Activated B cell treated with CpG ODN at 0.5 μM for 24 hours (primary cell): ENCODE data around the gene RBM48. TPM values are rescaled to one million over a fixed set of nuclear protein-coding genes. Genes with fewer than 3 reads are reported as not detected.
"Not testable (repeated sequence)": the region's sequence is repeated elsewhere in the genome, so short reads cannot be mapped to it uniquely, and the experiment has no call there.

ENCODE experiments used
- ATAC-seq: fragments of 200-7000 bp; cut with Tn5 transposase; one replicate; pipeline ENCODE4 v1.10.0; 2021; ENCODE audit warnings: low read depth, mild to moderate bottlenecking, moderate library complexity
- CTCF ChIA-PET: fragments of 350-600 bp; sonication (Branson Sonifier 250); formaldehyde crosslinking; loops from one replicate; lab custom pipeline; 2021; ENCODE audit warnings: antibody characterized with exemption; lab: Charles Lee
- POLR2A ChIA-PET: fragments of 350-600 bp; sonication (Branson Sonifier 250); formaldehyde crosslinking; loops from one replicate; lab custom pipeline; 2021; ENCODE audit warnings: antibody characterized with exemption; lab: Charles Lee
- DNase-seq: peaks from one replicate; pipeline ENCODE4 v3.0.0; 2022
- H3K27ac Mint-ChIP-seq: one replicate; pipeline ENCODE4 v1.8.0; 2020; ENCODE audit warnings: mixed read lengths
- H3K27me3 Mint-ChIP-seq: one replicate; pipeline ENCODE4 v1.8.0; 2021; ENCODE audit warnings: mixed read lengths
- H3K36me3 Mint-ChIP-seq: one replicate; pipeline ENCODE4 v1.8.0; 2021; ENCODE audit warnings: low read depth, mixed read lengths
- H3K4me1 Mint-ChIP-seq: one replicate; pipeline ENCODE4 v1.8.0; 2021; ENCODE audit warnings: mixed read lengths
- H3K4me3 Mint-ChIP-seq: one replicate; pipeline ENCODE4 v1.8.0; 2020; ENCODE audit warnings: mild to moderate bottlenecking, mixed read lengths
- H3K9me3 Mint-ChIP-seq: one replicate; pipeline ENCODE4 v1.8.0; 2020; ENCODE audit warnings: mixed read lengths
- CTCF ChIP-seq: fragments of 200-600 bp; IDR thresholded peaks from one replicate; pipeline ENCODE4 v1.8.0; 2022; ENCODE audit warnings: antibody characterized with exemption, mild to moderate bottlenecking
- intact Hi-C: fragments of 100-400 bp; cut with micrococcal nuclease; formaldehyde crosslinking; loops from one replicate; pipeline ENCODE4 v1.15.1; 2024
- total RNA-seq: library from RNA; stranded (reverse); gene quantifications from 2 replicates; pipeline ENCODE4 v1.2.3, GENCODE V29; 2022

Gene RBM48
- 21.6 and 24.3 TPM in 2 replicates for total RNA-seq

GRCh38 chr7:92528188-92528957 is at the start of gene RBM48, which contains the start of gene PEX1:
TSS of gene RBM48 (plus strand) at chr7:92528795. CDS start at chr7:92528814, 19 bp downstream.
TSS of gene PEX1 (minus strand) at chr7:92528520. CDS start at chr7:92528435, 85 bp downstream.
- Mint-ChIP-seq H3K9me3 (no peaks in the 10 kb centered on the region), H3K27me3 (no peaks in the 10 kb centered on the region), H3K4me1 (peaks cover 24% of the 10 kb centered on the region), H3K27ac (peak within 1 kb of the TSS; percentile 93), H3K4me3 (peak within 1 kb of the TSS; percentile 89), H3K36me3 (peaks cover 45% of the 10 kb centered on the region)
- intact Hi-C loops, result loop anchor here (1.0 to 5.0 kb wide), 14 partner anchors 62 to 1984 kb away; partner anchors contain the start of genes AKAP9, ANKIB1, CYP51A1 and FAM133B
- CTCF ChIA-PET, result interaction anchor here (0.7 to 3.1 kb wide), 6 partner anchors 8 to 589 kb away, joined by 3 to 21 read pairs (median 4); partner anchors contain the start of genes GATAD1 and SAMD9
- ATAC-seq (peak; percentile 92), DNase-seq (peak; percentile 80)
- TF ChIP-seq CTCF, result no peak
- POLR2A ChIA-PET, result interaction anchor here (0.6 to 2.3 kb wide), 18 partner anchors 8 to 703 kb away, joined by 3 to 41 read pairs (median 4); partner anchors contain the start of genes ANKIB1, CYP51A1, FAM133B and GATAD1

GRCh38 chr7:92479146-92479545 is 49.4 kb upstream of the RBM48 start:
- H3K4me3 Mint-ChIP-seq, CTCF ChIA-PET, DNase-seq, intact Hi-C loops, H3K27me3 Mint-ChIP-seq, POLR2A ChIA-PET, H3K27ac Mint-ChIP-seq, H3K36me3 Mint-ChIP-seq, ATAC-seq, H3K4me1 Mint-ChIP-seq, H3K9me3 Mint-ChIP-seq: not testable (repeated sequence)

- H3K27ac Mint-ChIP-seq, H3K27me3 Mint-ChIP-seq, intact Hi-C loops, ATAC-seq, POLR2A ChIA-PET, H3K9me3 Mint-ChIP-seq, H3K4me1 Mint-ChIP-seq, CTCF ChIA-PET, H3K4me3 Mint-ChIP-seq, DNase-seq: not testable (repeated sequence)
- peaks cover 22% of the 10 kb centered on the region for H3K36me3 Mint-ChIP-seq
Observed at GRCh38 chr7:92483624-92484023, 45.0 kb upstream of the RBM48 start.

GRCh38 chr7:92484226-92484625 is 44.4 kb upstream of the RBM48 start:
- peaks cover 26% of the 10 kb centered on the region for H3K36me3 Mint-ChIP-seq
- ATAC-seq, H3K27ac Mint-ChIP-seq, H3K9me3 Mint-ChIP-seq, CTCF ChIA-PET, intact Hi-C loops, DNase-seq, H3K4me1 Mint-ChIP-seq, POLR2A ChIA-PET, H3K4me3 Mint-ChIP-seq, H3K27me3 Mint-ChIP-seq: not testable (repeated sequence)

GRCh38 chr7:92485267-92485892 is 43.2 kb upstream of the RBM48 start:
- Mint-ChIP-seq H3K4me1 (no peaks in the 10 kb centered on the region), H3K36me3 (peaks cover 32% of the 10 kb centered on the region), H3K9me3 (no peaks in the 10 kb centered on the region), H3K27ac (no peak overlapping the region), H3K4me3 (no peak overlapping the region), H3K27me3 (no peaks in the 10 kb centered on the region)
- DNase-seq (no peak), ATAC-seq (no peak)
- no peak for TF ChIP-seq CTCF
- POLR2A ChIA-PET, result no interaction called here
- CTCF ChIA-PET, result no interaction called here
- intact Hi-C loops, result no loop called here

- no peak overlapping the region for H3K4me3 Mint-ChIP-seq
- H3K4me1 Mint-ChIP-seq, result no peaks in the 10 kb centered on the region
- CTCF ChIA-PET, result no interaction called here
- H3K27ac Mint-ChIP-seq, result no peak overlapping the region
- H3K36me3 Mint-ChIP-seq, result peaks cover 37% of the 10 kb centered on the region
- H3K9me3 Mint-ChIP-seq, result no peaks in the 10 kb centered on the region
- intact Hi-C loops, result no loop called here
- POLR2A ChIA-PET, result no interaction called here
- no peak for TF ChIP-seq CTCF
- ATAC-seq (no peak), DNase-seq (no peak)
- no peaks in the 10 kb centered on the region for H3K27me3 Mint-ChIP-seq
Observed at GRCh38 chr7:92485974-92486373, 42.6 kb upstream of the RBM48 start.
